Measurements from ENCODE around the gene NQO2.
"Not testable (repeated sequence)": the region's sequence is repeated elsewhere in the genome, so short reads cannot be mapped to it uniquely, and the experiment has no call there.

Gene NQO2

DNA sequence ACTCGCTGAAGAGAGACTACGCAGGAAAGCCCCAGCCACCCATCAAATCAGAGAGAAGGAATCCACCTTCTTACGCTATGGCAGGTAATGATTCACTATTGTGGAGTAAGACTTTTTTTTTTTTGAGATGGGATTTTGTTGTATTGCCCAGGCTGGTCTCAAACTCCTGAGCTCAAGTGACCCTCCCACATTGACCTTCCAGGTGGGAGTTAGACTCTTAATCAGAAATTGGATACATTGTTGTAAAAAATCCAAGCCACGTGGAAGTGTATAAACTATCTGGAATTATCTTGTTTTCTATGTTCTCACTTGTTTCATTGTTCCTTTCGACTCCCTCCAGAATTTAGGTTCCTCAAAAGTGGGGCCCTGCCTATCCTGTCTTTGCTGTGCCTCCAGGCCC lies 6.8 kb downstream of the NQO2 start:
- Histone ChIP-seq H3K4me3 (ENCODE audit: low read depth in 1 of 2, low read length in 2 of 2) (no peak overlapping the region), H3K27me3 (ENCODE audit: insufficient read depth, low read length, poor library complexity) (no peaks in the 10 kb centered on the region), H3K79me2 (ENCODE audit: insufficient read depth, low read length) (no peaks in the 10 kb centered on the region), H4K20me1 (ENCODE audit: insufficient read depth, low read length) (no peaks in the 10 kb centered on the region), H3K27ac (ENCODE audit: low read length) (no peak overlapping the region), H3K9me3 (ENCODE audit: insufficient read depth, low read length, severe bottlenecking) (peaks cover 7% of the 10 kb centered on the region), H3K9ac (ENCODE audit: low read depth, low read length) (no peak overlapping the region), H3K4me2 (ENCODE audit: insufficient read depth, low read length) (no peak overlapping the region), H2AFZ (ENCODE audit: low read depth, low read length) (no peak overlapping the region), H3K4me1 (ENCODE audit: insufficient read depth, low read length) (no peaks in the 10 kb centered on the region), H3K36me3 (ENCODE audit: insufficient read depth, low read length) (peaks cover 16% of the 10 kb centered on the region)
- ATAC-seq (ENCODE audit: insufficient read depth, low read depth) (no peak), DNase-seq (no peak)
- TF ChIP-seq, protein P1, sequence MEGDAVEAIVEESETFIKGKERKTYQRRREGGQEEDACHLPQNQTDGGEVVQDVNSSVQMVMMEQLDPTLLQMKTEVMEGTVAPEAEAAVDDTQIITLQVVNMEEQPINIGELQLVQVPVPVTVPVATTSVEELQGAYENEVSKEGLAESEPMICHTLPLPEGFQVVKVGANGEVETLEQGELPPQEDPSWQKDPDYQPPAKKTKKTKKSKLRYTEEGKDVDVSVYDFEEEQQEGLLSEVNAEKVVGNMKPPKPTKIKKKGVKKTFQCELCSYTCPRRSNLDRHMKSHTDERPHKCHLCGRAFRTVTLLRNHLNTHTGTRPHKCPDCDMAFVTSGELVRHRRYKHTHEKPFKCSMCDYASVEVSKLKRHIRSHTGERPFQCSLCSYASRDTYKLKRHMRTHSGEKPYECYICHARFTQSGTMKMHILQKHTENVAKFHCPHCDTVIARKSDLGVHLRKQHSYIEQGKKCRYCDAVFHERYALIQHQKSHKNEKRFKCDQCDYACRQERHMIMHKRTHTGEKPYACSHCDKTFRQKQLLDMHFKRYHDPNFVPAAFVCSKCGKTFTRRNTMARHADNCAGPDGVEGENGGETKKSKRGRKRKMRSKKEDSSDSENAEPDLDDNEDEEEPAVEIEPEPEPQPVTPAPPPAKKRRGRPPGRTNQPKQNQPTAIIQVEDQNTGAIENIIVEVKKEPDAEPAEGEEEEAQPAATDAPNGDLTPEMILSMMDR (IDR thresholded peaks at IDR 0.05; ENCODE audit: borderline replicate concordance, extremely low read depth, low read length, poor library complexity, severe bottlenecking): no peak
- TF ChIP-seq EZH2 (IDR thresholded peaks at IDR 0.05; ENCODE audit: borderline replicate concordance, low read depth, low read length, severe bottlenecking): no peak

DNA sequence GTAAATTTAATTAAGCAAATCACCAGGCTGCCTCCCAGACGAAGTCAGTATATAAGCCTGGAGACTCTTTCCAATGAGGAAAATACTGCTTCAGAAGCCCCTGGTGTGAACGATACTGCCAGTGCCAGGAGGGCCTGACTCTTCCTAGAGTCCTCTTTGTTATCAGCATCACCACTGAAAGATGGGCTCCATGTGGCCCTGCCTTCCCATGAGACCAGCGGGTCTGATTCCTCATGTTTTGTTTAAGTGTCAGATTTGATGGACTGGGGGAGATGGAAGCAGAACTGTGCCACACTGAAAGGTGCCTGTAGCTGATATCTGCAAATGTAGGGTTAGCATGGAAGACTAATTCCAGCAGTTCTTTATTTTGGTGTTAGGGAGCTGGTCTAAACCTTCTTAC lies 7.9 kb downstream of the NQO2 start:
- Histone ChIP-seq H2AFZ (ENCODE audit: low read depth, low read length) (no peak overlapping the region), H3K9ac (ENCODE audit: low read depth, low read length) (no peak overlapping the region), H4K20me1 (ENCODE audit: insufficient read depth, low read length) (no peaks in the 10 kb centered on the region), H3K27ac (ENCODE audit: low read length) (no peak overlapping the region), H3K79me2 (ENCODE audit: insufficient read depth, low read length) (no peaks in the 10 kb centered on the region), H3K4me3 (ENCODE audit: low read depth in 1 of 2, low read length in 2 of 2) (no peak overlapping the region), H3K4me2 (ENCODE audit: insufficient read depth, low read length) (no peak overlapping the region), H3K36me3 (ENCODE audit: insufficient read depth, low read length) (peaks cover 21% of the 10 kb centered on the region), H3K4me1 (ENCODE audit: insufficient read depth, low read length) (no peaks in the 10 kb centered on the region), H3K27me3 (ENCODE audit: insufficient read depth, low read length, poor library complexity) (no peaks in the 10 kb centered on the region), H3K9me3 (ENCODE audit: insufficient read depth, low read length, severe bottlenecking) (peaks cover 10% of the 10 kb centered on the region)
- TF ChIP-seq, protein P1 (IDR thresholded peaks at IDR 0.05; ENCODE audit: borderline replicate concordance, extremely low read depth, low read length, poor library complexity, severe bottlenecking): no peak
- no peak for TF ChIP-seq EZH2 (IDR thresholded peaks at IDR 0.05; ENCODE audit: borderline replicate concordance, low read depth, low read length, severe bottlenecking)
- no peak for DNase-seq
- ATAC-seq (ENCODE audit: insufficient read depth, low read depth): no peak

DNA sequence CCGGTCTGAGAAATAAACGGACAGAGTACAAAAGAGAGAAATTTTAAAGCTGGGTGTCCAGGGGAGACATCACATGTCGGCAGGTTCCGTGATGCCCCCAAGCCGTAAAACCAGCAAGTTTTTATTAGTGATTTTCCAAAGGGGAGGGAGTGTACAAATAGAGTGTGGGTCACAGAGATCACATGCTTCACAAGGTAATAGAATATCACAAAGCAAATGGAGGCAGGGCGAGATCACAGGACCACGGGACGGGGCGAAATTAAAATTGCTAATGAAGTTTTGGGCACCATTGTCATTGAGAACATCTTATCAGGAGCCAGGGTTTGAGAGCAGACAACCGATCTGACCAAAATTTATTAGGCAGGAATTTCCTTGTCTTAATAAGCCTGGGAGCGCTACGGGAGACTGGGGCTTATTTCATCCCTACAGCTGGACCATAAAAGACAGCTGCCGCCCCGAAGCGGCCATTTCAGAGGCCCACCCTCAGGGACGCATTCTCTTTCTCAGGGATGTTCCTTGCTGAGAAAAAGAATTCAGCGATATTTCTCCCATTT lies 9.1 kb downstream of the NQO2 start:
- H4K20me1 ChIP-seq (ENCODE audit: insufficient read depth, low read length); H3K27ac ChIP-seq (ENCODE audit: low read length); H3K4me2 ChIP-seq (ENCODE audit: insufficient read depth, low read length); ATAC-seq (ENCODE audit: insufficient read depth, low read depth); H3K4me3 ChIP-seq (ENCODE audit: low read depth in 1 of 2, low read length in 2 of 2); H3K79me2 ChIP-seq (ENCODE audit: insufficient read depth, low read length); H3K9ac ChIP-seq (ENCODE audit: low read depth, low read length); H3K9me3 ChIP-seq (ENCODE audit: insufficient read depth, low read length, severe bottlenecking); H3K27me3 ChIP-seq (ENCODE audit: insufficient read depth, low read length, poor library complexity); H2AFZ ChIP-seq (ENCODE audit: low read depth, low read length); H3K4me1 ChIP-seq (ENCODE audit: insufficient read depth, low read length); DNase-seq: not testable (repeated sequence)
- peaks cover 22% of the 10 kb centered on the region for H3K36me3 ChIP-seq (ENCODE audit: insufficient read depth, low read length)

DNA sequence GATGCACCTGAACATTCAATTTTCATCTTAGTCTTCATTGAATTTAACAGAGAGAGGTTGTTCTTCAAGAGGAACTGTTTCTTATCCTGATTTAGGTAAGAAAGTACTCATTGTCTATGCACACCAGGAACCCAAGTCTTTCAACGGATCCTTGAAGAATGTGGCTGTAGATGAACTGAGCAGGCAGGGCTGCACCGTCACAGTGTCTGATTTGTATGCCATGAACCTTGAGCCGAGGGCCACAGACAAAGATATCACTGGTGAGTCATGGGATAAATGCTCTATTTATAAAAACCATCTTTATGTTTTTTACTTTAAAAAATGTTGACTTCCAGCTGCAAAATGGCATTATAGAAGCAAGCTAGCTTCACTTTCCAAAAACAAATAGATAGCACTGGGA lies 10.2 kb downstream of the NQO2 start:
- ATAC-seq (ENCODE audit: insufficient read depth, low read depth) (no peak), DNase-seq (no peak)
- Histone ChIP-seq H3K36me3 (ENCODE audit: insufficient read depth, low read length) (peaks cover 22% of the 10 kb centered on the region), H3K79me2 (ENCODE audit: insufficient read depth, low read length) (no peaks in the 10 kb centered on the region), H3K4me3 (ENCODE audit: low read depth in 1 of 2, low read length in 2 of 2) (no peak overlapping the region), H3K27me3 (ENCODE audit: insufficient read depth, low read length, poor library complexity) (no peaks in the 10 kb centered on the region), H3K4me2 (ENCODE audit: insufficient read depth, low read length) (no peak overlapping the region), H3K9me3 (ENCODE audit: insufficient read depth, low read length, severe bottlenecking) (peaks cover 10% of the 10 kb centered on the region), H3K4me1 (ENCODE audit: insufficient read depth, low read length) (no peaks in the 10 kb centered on the region), H2AFZ (ENCODE audit: low read depth, low read length) (no peak overlapping the region), H3K9ac (ENCODE audit: low read depth, low read length) (no peak overlapping the region), H4K20me1 (ENCODE audit: insufficient read depth, low read length) (no peaks in the 10 kb centered on the region), H3K27ac (ENCODE audit: low read length) (no peak overlapping the region)
- TF ChIP-seq, protein P1 (IDR thresholded peaks at IDR 0.05; ENCODE audit: borderline replicate concordance, extremely low read depth, low read length, poor library complexity, severe bottlenecking): no peak
- TF ChIP-seq EZH2 (IDR thresholded peaks at IDR 0.05; ENCODE audit: borderline replicate concordance, low read depth, low read length, severe bottlenecking): no peak

All from DND-41 (cell line).